GM21529 (cell line): ENCODE measurements around the gene RAD51B.

Experiments
- ATAC-seq: cut with Tn5 transposase; IDR thresholded peaks from one replicate; pipeline ENCODE4 v1.9.1; 2021; ENCODE audit not compliant: unreplicated experiment

Gene RAD51B

GRCh38 chr14:68534276-68534675 is 714.7 kb downstream of the RAD51B start:
- ATAC-seq, result no peak

GRCh38 chr14:68535404-68536017 is 715.9 kb downstream of the RAD51B start:
- ATAC-seq, result no peak

GRCh38 chr14:68536018-68536410 is 716.4 kb downstream of the RAD51B start:
- ATAC-seq, result no peak

DNA sequence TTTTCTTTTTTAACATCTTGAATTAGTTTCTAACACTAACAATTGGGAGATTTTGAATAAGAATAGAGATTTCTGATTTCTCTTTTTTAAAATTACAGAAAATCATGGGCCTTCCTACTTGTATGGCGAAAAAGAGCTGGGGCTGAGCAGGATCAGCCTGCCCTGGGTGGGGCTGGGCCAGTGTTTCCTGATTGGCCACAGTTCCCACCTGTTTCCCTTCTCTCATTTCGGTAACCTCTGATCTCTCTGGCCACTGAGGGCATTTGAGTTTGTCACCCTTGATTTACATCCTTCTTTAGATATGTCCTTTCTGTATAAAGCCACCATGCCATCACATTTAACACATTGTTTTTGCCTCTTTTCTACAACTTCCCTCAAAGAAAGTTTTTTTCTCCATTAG is 719.1 kb downstream of the RAD51B start:
- no peak for ATAC-seq

DNA sequence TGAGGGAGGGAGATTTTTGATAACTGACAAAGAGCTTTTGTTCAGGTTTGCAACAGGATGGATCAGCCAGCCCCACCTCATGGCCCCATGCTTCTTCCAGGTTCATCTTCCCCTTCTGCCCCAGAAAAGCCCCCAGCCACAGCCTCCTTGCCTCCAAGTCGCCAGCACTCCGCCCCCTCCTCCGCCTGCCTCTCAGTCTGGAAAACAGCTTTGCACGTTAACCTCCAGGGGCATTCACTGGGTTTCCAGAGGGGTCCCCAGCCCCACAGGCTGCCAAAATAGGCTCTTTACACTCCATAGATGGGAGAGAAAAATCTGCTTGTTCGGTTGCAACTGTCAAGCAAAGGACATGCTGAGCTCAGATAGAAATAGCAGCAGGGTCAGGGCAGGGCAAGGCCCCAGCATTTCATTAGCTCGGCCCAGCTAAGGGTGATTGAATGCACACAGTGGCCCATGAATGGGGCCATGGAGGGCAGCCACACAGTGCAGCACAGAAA is 719.7 kb downstream of the RAD51B start:
- no peak for ATAC-seq

DNA sequence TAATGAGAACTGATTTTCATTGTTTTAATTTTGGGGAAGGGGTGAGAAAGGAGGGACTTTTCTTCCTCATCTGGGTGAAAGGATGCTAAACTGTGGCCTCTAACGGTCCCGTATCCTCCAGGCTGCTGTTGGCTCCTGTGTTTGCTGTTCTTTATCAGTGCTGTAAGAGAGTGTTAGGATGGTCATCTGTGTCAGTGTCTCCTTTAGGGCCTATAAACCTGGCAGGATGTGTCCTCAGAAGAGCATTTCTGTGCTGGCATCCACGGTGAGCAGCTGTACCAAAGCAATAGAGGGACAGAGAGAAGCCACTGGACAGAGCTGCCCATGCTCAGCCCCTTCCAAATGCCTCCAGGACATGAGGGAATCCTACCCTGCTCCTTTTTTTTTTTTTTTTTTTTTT is 720.2 kb downstream of the RAD51B start:
- ATAC-seq, result no peak

GRCh38 chr14:68541178-68541896 is 721.8 kb downstream of the RAD51B start:
- no peak for ATAC-seq

- no peak for ATAC-seq
These were observed 722.8 kb downstream of the RAD51B start for GRCh38 chr14:68542346-68542745.

DNA sequence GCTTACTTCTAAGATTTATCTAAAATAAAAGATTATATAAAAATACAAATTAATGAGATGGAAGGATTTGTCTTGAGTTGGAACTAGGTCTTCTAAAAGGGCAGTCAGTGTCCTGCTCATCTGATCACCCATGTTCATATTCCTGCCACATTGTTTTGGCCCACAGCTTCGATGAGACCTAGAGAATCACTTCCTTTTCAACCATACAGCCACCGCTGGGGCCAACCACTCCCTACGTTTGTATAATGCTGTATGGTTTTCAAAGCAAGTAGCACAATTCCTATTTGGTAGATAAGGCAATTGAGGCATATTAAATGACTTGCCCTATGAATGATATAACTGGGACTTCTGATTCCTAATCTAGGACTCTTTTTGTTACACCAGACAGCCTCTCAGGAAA is 723.9 kb downstream of the RAD51B start:
- ATAC-seq, result no peak

DNA sequence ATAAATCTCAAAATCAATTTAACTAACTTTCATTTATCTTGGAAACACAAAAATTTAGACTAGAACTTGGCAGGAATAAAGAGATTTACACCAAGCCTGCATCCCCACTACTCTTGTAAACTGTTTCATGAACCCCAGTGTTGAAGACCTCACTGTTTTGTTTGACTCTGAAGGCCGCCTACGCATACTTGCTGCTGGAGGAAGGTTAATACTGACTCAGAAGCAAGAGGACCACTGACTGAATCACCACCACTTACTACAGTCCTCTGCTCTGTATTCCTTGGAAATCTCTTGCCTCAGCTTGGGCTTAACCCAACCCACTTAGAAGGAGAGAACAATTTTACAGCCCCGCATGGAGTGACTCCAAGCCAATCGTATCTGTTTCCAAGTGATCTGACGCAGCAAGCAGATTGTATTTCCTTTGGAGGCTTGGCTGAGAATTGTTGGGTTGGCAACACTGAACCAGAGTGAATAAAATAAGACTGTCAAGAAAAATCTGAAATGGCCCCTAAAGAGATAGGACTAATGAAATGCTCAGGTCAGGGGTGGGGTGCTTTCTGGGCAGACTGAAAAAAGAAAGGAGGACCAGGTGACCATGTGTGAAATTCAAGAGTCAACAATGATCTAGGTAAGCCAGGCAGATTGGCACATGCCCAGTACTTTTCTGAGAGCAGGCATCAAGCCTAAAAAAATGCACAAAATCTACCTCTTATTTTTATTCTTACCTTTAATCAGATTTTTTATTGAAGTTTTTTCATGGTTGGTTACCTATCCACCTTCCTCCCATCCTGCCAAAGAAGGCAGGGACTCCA is 724.7 kb downstream of the RAD51B start:
- no peak for ATAC-seq

GRCh38 chr14:68546839-68547238 is 727.3 kb downstream of the RAD51B start:
- no peak for ATAC-seq

DNA sequence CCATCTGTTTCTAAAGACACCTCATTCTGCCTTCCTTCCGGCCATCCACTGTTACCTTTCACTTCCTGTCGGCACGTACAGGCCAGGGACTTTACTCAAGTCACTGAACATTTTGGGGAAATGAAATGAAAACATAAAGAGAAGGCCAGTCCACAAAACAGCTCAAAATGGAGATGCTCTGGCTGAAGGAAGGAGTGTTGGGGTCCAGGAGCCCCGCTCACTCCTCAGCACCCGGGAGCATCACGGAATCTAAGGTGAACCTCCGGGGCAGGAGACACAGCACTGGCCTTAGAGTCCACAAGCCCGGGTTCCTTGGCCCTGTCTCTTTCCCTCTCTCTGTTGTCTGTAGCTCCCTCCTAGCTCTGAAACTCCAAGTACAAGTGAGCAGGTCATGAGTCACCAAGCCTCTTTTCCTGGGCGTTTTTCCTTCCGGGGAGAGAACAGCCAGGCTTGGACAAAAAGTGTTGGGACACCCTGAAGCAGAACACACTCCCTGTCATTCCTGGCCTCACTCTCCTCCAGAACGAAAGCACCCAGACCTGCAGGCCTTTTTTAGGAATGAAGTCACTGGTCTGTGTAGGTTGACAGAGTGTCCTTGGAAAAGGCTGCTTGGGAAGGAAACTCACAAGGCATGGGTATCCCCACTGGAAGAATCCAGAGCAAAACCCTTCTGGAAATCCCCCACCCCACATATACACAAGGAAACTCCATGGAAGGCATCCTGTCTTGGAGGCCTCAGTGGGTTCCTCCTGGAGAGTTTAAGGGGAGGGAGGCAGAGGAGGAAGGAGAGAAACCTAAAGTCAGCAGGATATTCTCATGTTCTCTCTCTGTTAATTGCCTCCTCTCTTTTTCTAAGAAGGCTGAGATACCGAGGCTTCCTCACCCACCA is 728.0 kb downstream of the RAD51B start:
- ATAC-seq, result no peak

DNA sequence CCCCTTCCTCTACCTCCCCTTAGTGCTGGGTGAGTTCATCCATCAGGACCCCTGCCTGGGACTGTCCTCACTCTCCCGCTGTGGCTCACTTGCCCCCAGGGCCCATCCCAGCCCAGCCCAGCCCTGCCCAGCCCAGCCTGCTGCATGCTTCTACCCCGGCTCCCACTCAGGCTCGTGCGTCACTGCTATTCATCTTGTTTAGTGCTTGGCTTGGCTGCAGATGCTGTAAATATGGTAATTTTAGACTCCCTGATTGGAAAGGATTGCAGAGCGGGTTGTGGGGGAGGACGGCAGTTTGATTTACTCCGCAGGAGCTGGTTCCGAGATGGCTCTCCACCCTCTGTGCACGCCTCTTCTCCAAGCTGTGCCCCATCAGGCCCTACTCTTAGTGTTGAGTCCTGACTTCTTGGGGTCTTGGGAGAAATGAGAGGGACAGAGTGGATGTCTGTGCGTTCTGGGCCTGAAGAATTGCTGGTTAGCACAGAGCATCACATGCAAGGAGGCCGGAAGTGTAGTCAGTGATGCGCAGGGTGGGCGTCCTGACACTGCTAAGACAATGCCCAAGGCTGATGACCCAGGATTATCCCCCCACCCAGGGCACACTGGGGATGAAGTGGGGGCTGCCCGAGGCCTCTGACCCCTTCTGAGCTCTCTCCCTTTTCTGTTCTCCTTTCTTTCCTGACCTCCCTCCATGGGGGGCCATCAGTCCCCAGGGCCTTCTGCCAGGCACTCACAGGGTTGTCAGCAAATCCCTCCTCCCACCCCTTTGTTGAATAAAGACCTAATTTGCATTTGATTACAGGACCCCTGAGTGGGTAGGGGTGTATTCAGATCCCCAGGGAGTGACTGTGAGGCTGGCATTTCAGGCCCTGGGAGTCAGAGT is 728.9 kb downstream of the RAD51B start:
- no peak for ATAC-seq

DNA sequence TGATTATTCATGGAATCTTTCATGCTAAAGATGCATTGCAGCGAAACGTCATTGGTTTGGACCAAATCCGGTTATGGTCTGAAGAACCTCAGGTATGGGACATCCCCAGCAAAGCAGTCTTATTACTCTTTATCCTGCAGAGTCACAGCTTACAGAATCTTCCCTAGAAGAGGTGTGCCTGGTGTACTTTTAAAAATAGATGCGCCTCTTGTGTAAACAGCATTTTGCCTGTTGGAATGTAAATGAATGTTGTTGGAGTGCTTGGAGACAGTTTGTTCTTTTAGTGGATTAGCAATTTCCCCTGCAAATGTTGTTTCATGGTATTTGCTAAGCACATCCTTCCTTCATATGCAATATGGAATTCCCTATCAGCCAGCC is 730.7 kb downstream of the RAD51B start:
- ATAC-seq, result no peak

- ATAC-seq, result no peak
These were observed 731.6 kb downstream of the RAD51B start for GRCh38 chr14:68551045-68551683.

- ATAC-seq, result no peak
These were observed 732.5 kb downstream of the RAD51B start for GRCh38 chr14:68552075-68552474.

GRCh38 chr14:68552602-68553001 is 733.0 kb downstream of the RAD51B start:
- ATAC-seq, result no peak

DNA sequence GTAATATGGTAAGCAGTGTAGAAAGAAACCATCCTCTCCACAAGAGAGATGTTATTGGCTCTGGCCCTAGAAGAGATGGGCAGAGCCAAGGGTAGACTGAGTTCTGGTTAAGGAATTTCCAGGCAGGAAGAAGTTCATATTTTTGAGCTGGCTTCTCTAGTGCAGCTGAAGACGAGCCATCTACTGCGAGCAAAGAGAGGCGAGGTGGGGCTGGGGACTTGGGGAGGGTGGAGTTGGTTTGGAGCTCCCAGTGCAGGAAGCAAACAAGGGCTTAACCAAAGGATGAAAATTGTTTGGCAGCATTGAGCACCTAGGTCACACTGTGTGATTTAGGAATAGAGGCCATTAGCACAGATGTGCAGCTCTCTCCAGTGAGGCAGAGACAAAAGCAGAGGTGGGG is 733.7 kb downstream of the RAD51B start:
- ATAC-seq, result no peak

DNA sequence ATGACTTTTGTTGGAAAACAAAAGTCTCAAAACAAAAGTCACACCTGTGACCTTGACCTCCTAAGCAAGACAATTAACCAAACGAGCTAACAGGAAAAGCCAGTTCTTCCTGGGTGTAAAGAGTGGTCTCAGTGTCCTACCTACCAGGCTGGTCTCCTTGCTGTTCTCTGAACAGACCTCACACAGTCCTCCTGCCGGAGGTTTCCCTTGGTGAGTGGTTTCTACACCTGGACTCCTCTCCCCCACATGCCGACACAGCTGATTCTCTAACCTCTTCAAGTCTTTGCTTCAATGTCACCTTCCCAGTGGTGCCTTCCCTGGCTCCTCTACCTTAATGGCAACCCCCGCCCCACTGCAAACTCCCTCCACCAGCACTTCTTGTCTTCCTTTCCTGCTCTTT is 734.7 kb downstream of the RAD51B start:
- ATAC-seq, result no peak
